Measurements from ENCODE around the gene STEAP3. TPM values are rescaled to one million over a fixed set of nuclear protein-coding genes. Genes with fewer than 3 reads are reported as not detected.

The STEAP3 gene
- total RNA-seq, 8 experiments from 2014 or later = 2.2 to 60.5 (median 3.2) TPM

DNA sequence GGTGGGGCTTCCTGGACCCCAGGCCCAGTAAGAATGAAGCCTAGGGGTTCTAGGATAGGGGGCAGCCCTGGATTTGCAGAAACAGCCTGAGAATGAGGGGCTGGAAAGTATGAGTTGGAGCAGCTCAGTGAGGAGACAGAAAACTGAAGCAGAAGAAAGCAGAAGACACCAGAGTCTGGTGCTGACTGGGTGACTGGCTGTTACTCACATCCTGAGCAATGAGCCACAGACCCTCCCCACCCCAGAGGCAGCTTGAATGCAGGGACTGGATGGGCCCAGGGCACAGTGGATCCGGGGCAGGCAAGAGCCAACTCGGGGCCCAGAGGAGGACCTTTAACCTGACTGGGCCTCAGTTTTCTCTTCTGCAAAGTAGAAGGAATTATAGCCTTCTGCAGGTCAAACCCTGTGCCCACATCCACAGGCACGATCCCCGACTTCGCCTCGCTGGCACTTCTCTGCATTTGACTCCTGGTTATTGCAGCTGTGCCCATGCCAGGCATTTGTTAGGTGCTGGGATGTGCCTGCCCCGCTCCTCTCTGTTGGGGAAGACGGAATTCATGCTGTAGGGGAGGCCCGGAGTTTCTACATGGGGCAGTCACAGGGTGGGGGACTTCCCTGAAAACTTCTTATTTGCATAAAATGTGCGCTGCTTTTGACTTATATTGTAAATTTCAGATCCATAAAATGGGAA, 8.5 kb downstream of the STEAP3 start:
- WGBS, 10 experiments = 0 to 100% (median 88%) methylated on average over 1 to 6 of the region's 10 CpGs; no CpG with 5 or more reads in 2 of the 10 experiments
- Histone ChIP-seq H3K27ac (peak overlapping the region; percentile 27 to 36), H3K4me1 (replicated peaks in 1 of 2) (peaks cover 45 to 51% of the 10 kb centered on the region in 2 donors), H3K4me3 (no peak overlapping the region)
- in situ Hi-C loops (cut with MboI; ENCODE audit: low pct_unique_long_range_greater_than_20kb in 2 of 9, low sequenced_read_pairs in 9 of 9, unreplicated experiment in 9 of 9) = no loop called here
- ATAC-seq (replicated peaks in 6 of 8) = peak in 3 of 8 experiments; percentile 12 to 35 (median 27)

DNA sequence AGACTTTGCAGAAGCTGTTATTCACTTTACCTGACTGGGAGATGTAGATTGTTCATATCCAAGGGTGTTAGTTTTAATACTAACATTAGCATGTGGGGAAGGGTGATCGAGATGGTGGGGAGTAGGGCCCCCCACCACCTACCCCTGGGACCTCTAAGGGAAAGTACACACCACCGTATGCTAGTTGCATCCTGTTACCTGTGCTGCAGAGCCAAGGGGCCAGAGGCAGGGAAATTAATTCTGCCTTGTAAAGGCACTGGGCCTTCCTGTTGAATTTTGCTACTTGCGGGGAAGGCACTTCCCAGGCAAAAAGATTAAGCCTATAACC, 9.0 kb downstream of the STEAP3 start:
- Histone ChIP-seq H3K4me3 (no peak overlapping the region), H3K4me1 (replicated peaks in 1 of 2) (peaks cover 45 to 51% of the 10 kb centered on the region in 2 donors), H3K27ac (no peak overlapping the region)
- in situ Hi-C loops (cut with MboI; ENCODE audit: low pct_unique_long_range_greater_than_20kb in 2 of 9, low sequenced_read_pairs in 9 of 9, unreplicated experiment in 9 of 9) = no loop called here
- no peak for ATAC-seq (replicated peaks in 6 of 8)
- WGBS, 10 experiments = 100% methylated on average over 1 of the region's 3 CpGs; no CpG with 5 or more reads in 8 of the 10 experiments

DNA sequence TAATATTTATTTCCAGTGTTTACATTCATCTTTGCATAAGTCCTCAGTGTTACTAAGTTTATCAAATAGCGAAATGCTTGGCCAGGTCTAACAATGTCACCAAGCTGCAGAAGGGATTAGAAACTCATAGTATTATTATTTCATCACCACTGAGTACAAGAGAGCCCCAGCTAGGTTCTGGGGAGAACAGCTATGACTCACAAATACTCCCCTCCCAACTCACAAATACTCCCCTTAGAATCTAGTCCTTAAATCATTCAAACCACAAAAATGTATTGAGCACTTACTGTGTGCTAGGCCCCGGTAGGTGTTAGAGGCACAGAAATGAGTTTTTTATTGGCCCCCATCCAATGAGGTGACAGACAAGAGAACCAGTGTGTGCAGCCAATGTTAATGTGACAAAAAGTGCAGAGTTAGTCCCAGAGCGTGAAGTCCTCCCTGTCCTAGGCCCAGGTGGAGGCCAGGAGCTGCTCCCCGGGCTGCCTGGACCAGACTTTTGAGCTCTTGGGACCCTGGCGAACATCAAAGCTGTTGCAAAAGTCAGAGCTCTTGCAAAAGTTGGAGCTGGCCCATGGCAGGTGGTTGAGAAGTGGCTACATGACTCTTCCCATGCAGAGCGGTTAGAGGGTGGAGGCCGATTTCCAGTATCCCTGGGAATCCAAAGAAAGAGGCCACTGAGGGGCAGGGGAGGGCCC, 9.8 kb downstream of the STEAP3 start:
- peak in 2 of 8 experiments; percentile 3 to 39 for ATAC-seq (replicated peaks in 6 of 8)
- 0 to 100% (median 96%) methylated on average over 1 to 4 of the region's 7 CpGs; no CpG with 5 or more reads in 1 of the 10 experiments for WGBS, 10 experiments
- Histone ChIP-seq H3K4me1 (replicated peaks in 1 of 2) (peaks cover 45 to 51% of the 10 kb centered on the region in 2 donors), H3K4me3 (no peak overlapping the region), H3K27ac (no peak overlapping the region)
- in situ Hi-C loops (cut with MboI; ENCODE audit: low pct_unique_long_range_greater_than_20kb in 2 of 9, low sequenced_read_pairs in 9 of 9, unreplicated experiment in 9 of 9) = no loop called here

DNA sequence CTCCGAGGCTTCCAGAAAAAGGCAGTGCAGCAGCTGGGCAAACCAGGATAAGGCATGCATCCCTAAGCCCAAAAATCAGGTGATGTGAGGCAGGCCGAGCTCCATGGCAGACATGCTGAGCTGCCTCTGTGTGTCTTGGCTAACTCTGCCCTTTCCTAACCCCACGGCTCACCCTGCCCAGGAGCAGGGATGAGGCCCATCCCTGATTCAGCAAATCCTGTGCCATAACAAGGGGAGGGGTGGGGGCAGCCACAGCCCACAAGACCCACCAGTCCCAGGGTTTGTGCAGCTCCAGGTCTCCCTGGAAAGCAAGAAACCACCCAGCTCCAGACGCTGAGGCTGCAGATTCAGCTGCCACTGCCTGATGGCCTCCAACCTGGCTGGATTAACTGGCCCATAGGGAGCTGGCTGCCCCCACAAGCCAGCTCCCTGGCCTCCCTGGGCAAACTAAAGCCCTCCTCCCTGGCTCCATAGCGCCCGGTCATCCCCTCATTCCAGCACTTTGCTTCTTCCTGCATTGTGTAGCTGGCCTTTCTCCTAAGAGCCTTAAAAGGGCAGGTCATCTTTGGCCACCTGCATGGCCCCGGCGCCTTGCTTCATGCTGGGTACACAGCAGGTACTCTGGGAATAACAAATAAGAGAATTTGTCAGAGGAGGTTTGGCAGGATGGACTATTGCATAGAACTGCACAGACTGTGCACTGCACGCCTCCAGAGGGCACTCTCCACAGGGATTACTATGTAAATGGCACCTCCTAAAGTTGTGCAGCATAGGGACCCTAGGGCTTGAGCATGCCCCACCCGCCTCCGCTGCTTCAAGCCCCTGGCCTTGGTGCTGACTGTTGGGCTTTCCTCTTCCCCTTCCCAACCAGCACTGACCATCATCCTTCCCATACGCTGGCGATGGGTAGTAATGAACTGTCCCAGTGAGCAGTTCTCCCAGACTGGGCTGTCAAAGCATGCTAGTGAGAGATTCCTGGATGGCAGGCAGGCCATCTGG, 10.7 kb downstream of the STEAP3 start:
- in situ Hi-C loops (cut with MboI; ENCODE audit: low pct_unique_long_range_greater_than_20kb in 2 of 9, low sequenced_read_pairs in 9 of 9, unreplicated experiment in 9 of 9) = no loop called here
- 42 to 100% (median 88%) methylated on average over 2 to 7 of the region's 13 CpGs; no CpG with 5 or more reads in 5 of the 10 experiments for WGBS, 10 experiments
- Histone ChIP-seq H3K4me1 (replicated peaks in 1 of 2) (peaks cover 45 to 51% of the 10 kb centered on the region in 2 donors), H3K4me3 (no peak overlapping the region), H3K27ac (peak overlapping the region in 1 of 2 donors; percentile 18)
- peak in 6 of 8 experiments; percentile 14 to 62 (median 28) for ATAC-seq (replicated peaks in 6 of 8)

DNA sequence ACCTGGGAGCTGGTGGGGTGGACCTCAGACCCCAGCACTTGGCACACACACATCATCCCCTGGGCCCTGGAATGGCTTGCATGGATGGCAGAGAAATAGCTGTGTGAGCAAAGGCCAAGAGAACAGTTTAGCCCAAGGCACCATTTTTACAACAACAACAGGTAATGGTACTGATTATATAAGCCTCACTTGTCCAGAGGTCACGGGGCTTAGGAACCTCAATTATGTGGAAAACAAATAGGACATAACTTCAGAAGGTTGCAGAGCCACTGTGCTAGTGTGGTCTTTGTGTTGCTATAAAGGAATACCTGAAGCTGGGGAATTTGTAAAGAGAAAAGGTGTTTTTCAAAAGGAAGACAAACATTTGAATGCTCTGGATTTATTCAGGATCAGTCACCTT, 13.2 kb downstream of the STEAP3 start:
- Histone ChIP-seq H3K4me1 (replicated peaks in 1 of 2) (peaks cover 36 to 42% of the 10 kb centered on the region in 2 donors), H3K27ac (no peak overlapping the region), H3K4me3 (no peak overlapping the region)
- ATAC-seq (replicated peaks in 6 of 8) = no peak
- 83 to 100% (median 100%) methylated on average over 1 of the region's 1 CpG; no CpG with 5 or more reads in 5 of the 10 experiments for WGBS, 10 experiments
- in situ Hi-C loops (cut with MboI; ENCODE audit: low pct_unique_long_range_greater_than_20kb in 2 of 9, low sequenced_read_pairs in 9 of 9, unreplicated experiment in 9 of 9) = no loop called here

DNA sequence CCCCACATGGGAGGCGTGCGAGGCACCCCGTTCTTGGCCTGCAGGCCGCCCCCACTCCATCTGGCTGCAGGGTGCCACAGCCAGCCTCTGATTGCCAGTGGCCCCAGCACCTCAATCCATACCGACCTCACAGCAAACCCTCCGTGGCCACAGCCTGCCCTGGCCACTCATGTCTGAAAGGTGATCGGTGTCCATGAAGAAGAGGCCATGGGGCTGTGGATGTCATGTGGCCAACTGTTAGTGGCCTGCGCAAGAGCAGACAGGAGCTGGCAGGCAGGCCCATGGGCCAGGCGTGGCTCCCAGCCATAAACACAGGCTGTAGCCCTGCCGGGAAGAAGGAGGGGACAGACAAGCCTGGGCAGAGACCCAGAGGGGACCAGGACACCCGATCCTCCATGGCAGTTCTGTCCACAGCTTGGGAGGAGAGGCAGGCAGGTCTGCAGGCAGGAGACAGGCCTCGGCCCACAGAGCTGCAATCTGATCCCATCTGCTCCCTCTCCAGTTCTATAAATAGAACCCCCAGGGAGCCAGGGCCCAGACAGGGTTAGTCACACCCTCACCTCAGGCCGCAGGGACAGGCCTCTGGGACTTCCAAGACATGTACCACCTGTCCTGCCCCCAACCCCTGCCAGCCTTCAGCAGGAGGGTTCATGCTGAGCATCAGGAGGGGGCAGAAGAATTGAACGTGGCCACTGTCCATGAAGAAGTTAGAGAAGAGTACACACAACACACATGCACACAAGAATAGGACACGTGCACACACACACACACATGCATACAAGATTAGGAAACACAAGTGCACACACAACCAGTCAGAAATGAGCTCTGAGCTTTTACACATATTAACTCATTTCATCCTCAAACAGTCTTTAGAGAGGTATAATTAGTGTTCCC, 16.9 kb downstream of the STEAP3 start:
- Histone ChIP-seq H3K4me1 (replicated peaks in 1 of 2) (peaks cover 12 to 13% of the 10 kb centered on the region in 2 donors), H3K27ac (peak overlapping the region; percentile 2 to 73), H3K4me3 (no peak overlapping the region)
- 25 to 100% (median 60%) methylated on average over 1 to 9 of the region's 15 CpGs; no CpG with 5 or more reads in 6 of the 10 experiments for WGBS, 10 experiments
- in situ Hi-C loops (cut with MboI; ENCODE audit: low pct_unique_long_range_greater_than_20kb in 2 of 9, low sequenced_read_pairs in 9 of 9, unreplicated experiment in 9 of 9) = no loop called here
- ATAC-seq (replicated peaks in 6 of 8) = peak; percentile 86 to 99 (median 97)

DNA sequence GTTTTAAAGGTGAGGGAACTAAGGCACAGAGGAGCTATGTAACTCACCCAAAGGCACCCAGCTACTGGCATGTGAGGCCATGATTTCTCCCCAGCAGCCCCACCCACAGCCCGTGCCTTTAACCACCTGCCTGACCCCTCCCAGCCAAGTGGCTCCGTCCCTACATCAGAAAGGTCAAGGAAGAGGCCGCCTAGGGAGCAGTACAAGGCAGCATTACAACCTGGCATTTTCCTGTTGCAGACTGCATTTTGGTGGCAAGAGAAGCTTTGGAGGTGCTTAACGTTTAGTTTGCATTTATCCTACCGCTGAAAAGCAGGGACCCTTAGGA, 17.5 kb downstream of the STEAP3 start:
- H3K27ac ChIP-seq = no peak overlapping the region
- peak in 1 of 8 experiments; percentile 4 for ATAC-seq (replicated peaks in 6 of 8)
- 44 to 100% (median 92%) methylated on average over 1 to 3 of the region's 5 CpGs; no CpG with 5 or more reads in 5 of the 10 experiments for WGBS, 10 experiments
- H3K4me1 ChIP-seq (replicated peaks in 1 of 2) = peaks cover 12 to 13% of the 10 kb centered on the region in 2 donors
- H3K4me3 ChIP-seq = no peak overlapping the region
- in situ Hi-C loops (cut with MboI; ENCODE audit: low pct_unique_long_range_greater_than_20kb in 2 of 9, low sequenced_read_pairs in 9 of 9, unreplicated experiment in 9 of 9) = no loop called here

DNA sequence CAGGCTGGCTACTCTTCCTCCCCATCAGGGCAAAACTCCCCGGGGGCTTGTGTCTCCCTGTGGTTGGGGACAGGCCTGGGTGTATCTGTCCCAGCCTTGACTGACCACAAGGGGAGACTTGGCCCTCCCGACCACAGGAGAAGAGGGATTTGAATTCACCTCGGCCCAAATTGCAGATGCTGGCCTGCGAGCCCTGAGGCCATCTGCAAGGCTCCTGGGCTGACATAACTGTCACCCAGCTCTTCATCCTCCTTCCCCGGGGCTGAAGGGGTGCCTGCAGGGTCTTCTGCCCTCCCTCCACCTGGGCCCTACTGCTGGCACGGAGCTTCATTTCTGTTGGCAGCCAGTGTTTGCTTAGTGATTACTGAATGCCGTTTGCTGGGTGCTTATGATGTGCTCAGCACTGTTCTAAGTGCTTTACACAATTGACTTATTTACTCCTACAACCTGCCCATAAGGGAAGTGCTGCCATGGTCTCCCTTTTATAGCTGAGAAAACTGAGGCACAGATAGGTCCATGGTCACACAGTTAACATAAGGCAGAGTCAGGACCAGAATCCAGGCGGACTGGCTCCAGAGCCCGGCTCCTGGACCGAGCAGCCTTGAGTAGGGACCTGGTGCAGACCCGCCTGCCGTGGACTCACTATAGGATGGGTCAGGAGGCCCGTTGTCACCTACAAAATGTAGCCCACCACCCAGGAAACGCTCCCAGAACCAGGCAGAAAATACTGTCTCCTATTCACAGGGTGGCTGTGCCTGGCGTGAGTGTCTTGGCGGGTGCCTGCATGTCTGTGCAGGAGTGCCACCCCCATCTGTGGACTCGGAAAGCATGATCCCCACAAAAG, 18.9 kb downstream of the STEAP3 start:
- H3K4me3 ChIP-seq = no peak overlapping the region
- no peak overlapping the region for H3K27ac ChIP-seq
- in situ Hi-C loops (cut with MboI; ENCODE audit: low pct_unique_long_range_greater_than_20kb in 2 of 9, low sequenced_read_pairs in 9 of 9, unreplicated experiment in 9 of 9) = no loop called here
- peak in 1 of 8 experiments; percentile 32 for ATAC-seq (replicated peaks in 6 of 8)
- WGBS, 10 experiments = 60 to 100% (median 93%) methylated on average over 1 to 8 of the region's 17 CpGs; no CpG with 5 or more reads in 3 of the 10 experiments
- H3K4me1 ChIP-seq (replicated peaks in 1 of 2) = peaks cover 12 to 13% of the 10 kb centered on the region in 2 donors

DNA sequence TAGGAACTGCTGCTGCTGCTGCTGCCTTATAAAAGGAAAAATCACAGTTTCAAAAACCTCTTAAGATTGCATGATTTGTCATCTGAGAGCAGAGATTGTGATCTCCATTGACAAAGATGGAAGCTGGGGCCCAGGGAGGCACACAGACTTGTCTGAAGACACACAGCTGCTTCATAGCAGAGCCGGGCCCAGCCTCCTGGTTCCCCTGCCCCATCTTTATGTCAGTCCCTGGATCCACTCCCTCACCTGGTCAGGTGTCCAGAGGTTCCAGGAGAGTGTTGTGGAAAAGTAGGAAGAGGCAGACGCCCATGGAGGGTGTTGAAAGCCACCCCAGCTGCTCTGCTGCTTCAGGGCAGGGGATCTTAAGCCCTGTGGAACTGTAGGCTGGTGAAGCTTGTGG, 20.0 kb downstream of the STEAP3 start:
- WGBS, 10 experiments = 50 to 100% (median 60%) methylated on average over 1 to 2 of the region's 2 CpGs; no CpG with 5 or more reads in 3 of the 10 experiments
- no peak overlapping the region for H3K4me3 ChIP-seq
- in situ Hi-C loops (cut with MboI; ENCODE audit: low pct_unique_long_range_greater_than_20kb in 2 of 9, low sequenced_read_pairs in 9 of 9, unreplicated experiment in 9 of 9) = no loop called here
- H3K27ac ChIP-seq = no peak overlapping the region
- H3K4me1 ChIP-seq (replicated peaks in 1 of 2) = peaks cover 12 to 13% of the 10 kb centered on the region in 2 donors
- no peak for ATAC-seq (replicated peaks in 6 of 8)

DNA sequence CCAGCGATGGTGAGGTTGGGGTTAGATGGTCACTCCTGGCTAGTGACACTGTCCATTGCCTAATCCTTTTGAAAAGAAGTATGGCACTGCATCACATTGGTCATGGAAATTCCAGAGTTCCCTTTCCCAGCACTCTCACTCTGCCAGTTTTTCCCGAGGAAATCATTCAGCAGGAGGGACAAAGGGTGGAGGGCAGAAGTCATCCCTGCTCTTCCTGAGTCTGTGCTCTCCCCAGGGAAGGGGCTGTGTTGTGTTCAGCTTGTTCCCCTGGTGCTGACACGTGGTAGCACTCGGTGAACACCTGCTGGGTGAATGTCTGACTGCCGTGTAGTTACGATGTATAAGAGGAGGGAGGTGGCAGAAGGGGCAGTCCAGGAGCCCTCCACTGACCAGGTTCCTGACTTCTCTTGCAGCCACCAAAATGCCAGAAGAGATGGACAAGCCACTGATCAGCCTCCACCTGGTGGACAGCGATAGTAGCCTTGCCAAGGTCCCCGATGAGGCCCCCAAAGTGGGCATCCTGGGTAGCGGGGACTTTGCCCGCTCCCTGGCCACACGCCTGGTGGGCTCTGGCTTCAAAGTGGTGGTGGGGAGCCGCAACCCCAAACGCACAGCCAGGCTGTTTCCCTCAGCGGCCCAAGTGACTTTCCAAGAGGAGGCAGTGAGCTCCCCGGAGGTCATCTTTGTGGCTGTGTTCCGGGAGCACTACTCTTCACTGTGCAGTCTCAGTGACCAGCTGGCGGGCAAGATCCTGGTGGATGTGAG, 21.6 kb downstream of the STEAP3 start:
- Histone ChIP-seq H3K27ac (no peak overlapping the region), H3K4me1 (replicated peaks in 1 of 2) (peaks cover 12 to 13% of the 10 kb centered on the region in 2 donors), H3K4me3 (no peak overlapping the region)
- 40 to 100% (median 89%) methylated on average over 1 to 8 of the region's 17 CpGs; no CpG with 5 or more reads in 4 of the 10 experiments for WGBS, 10 experiments
- no peak for ATAC-seq (replicated peaks in 6 of 8)
- in situ Hi-C loops (cut with MboI; ENCODE audit: low pct_unique_long_range_greater_than_20kb in 2 of 9, low sequenced_read_pairs in 9 of 9, unreplicated experiment in 9 of 9) = no loop called here

DNA sequence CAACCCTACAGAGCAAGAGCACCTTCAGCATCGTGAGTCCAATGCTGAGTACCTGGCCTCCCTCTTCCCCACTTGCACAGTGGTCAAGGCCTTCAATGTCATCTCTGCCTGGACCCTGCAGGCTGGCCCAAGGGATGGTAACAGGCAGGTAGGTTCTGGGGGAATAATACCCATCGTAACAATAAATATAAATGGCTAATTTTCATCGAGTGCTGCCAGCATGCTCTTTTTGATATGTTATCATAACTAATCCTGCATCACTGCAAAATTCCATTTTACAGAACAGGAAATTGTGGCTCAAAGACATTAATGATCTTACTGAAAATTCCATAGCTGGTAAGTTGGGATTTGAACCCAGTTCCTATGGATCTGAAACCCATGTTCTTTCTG, 22.2 kb downstream of the STEAP3 start:
- ATAC-seq (replicated peaks in 6 of 8) = no peak
- WGBS, 10 experiments = 78 to 100% (median 100%) methylated on average over 1 to 3 of the region's 3 CpGs; no CpG with 5 or more reads in 3 of the 10 experiments
- no peak overlapping the region for H3K4me3 ChIP-seq
- H3K4me1 ChIP-seq (replicated peaks in 1 of 2) = peaks cover 12 to 13% of the 10 kb centered on the region in 2 donors
- in situ Hi-C loops (cut with MboI; ENCODE audit: low pct_unique_long_range_greater_than_20kb in 2 of 9, low sequenced_read_pairs in 9 of 9, unreplicated experiment in 9 of 9) = no loop called here
- no peak overlapping the region for H3K27ac ChIP-seq

Data from motor neuron (in vitro differentiated cells).